ENCODE measurements around the gene EML2.

GRCh38 chr19:45592366-45592765 lies 46.8 kb downstream of the EML2 start:
- TF ChIP-seq CTCF (conservative IDR thresholded peaks at IDR 0.05; ENCODE audit: low read depth, low read length) = no peak
- no peak for TF ChIP-seq EZH2 (IDR thresholded peaks at IDR 0.05; ENCODE audit: low read length, unreplicated experiment)
